Stimulated activated CD4-positive, alpha-beta T cell treated with anti-CD3 and anti-CD28 coated beads, Interleukin-4, amount 100 ng/mL, for 1 hour (primary cell): ENCODE measurements around the gene CAAP1.
"Not testable (repeated sequence)": the region's sequence is repeated elsewhere in the genome, so short reads cannot be mapped to it uniquely, and the experiment has no call there.

Experiments used
- DNase-seq: peaks from one replicate; pipeline ENCODE4 v3.0.0-alpha.2; 2020

CAAP1 gene

DNA sequence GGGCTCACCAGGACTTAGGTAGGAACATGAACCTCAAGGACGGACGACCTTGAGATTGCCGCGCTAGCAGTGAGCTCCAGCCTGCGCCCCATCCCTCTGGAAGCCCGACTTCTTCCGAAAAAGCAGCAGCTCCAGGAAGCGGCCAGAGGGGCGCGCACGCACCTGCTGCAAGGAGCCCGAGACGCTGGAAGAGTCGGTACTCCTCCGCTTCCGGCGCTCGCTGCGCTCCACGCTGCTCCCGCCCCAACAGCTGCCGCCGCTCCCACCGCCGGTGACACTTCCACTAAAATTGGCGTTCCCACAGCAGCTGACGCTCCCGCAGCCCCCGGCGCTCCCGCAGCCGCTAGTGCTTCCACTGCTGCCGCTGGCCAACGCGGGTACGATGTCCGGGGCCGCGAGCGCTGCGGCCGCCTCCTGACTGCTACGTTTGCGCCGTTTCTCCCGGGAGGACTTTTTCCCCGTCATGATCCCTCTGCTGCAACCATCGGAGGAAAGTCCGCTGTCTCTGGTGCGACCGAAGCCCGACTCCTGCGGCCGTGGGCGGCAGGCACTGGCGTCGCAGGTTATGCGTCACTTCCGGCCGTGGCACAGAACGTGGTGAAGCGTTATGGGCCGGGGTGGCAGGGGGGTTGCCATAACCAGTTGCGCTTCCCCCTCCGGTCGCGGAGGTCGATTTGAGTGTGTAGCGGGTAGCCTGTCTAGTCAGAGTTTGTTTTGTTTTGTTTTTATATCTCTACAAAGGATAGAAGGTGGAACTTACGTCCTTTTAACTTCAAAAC, at the start of gene CAAP1:
Gene CAAP1 (minus strand): TSS at position 552 of the 779 bp plus-strand sequence. CDS start 87 bp downstream, at position 465.
- DNase-seq = peak; percentile 95

- no peak for DNase-seq
Measured at GRCh38 chr9:26940779-26941178, 48.2 kb upstream of the CAAP1 start.

DNA sequence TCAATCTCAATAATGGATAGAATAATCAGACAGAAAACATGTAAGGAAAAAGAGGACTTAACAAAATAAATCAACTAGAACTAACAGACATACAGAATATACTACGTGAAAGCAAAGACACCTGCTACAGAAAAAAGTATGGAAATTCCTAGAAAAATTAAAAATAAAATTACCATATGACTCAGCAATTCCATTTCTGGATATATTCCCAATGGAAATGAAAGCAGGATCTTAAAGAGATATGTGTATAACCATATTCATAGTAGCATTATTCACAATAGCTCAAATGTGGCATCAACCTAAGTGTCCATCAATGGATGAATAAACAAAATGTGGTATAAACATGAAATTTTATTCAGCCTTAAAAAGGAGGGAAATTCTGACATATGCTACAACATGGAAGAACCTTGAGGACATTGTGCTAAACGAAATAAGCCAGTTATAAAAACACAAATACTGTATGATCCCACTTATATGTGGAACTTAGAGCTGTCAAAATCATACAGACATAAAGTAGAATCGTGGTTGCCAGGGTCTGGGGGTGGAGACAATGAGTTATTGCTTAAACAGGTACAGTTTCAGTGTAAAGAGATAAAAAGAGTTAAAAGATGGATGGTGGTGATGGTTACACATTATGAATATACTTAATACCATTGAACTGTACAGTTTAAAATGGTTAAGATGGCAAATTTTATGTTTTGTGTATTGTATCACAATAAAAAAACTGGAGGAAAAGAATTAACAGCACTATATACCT, 47.5 kb upstream of the CAAP1 start:
- DNase-seq = no peak

DNA sequence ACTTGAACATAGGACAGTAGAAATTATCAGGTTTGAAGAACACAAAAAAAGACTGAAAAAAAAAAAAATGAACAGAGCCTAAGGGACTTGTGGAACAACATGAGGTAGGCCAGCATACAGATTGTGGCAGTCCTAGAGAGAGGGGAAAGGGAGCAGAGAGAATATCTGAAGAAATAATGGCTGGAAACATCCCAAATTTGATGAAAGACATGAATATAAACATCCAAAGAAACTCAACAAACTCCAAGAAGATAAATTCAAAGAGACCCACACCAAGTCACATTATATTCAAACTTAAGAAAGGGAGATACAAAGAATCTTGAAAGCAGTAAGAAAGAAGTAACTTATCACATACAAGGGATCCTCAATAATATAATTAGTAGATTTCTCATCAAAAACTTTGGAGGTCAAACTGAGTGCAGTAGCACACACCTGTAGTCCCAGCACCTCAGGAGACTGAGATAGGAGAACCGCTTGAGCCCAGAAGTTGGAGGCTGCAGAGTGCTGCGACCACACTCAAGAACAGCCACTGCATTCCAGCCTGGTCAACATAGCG, 45.3 kb upstream of the CAAP1 start:
- DNase-seq = no peak

DNA sequence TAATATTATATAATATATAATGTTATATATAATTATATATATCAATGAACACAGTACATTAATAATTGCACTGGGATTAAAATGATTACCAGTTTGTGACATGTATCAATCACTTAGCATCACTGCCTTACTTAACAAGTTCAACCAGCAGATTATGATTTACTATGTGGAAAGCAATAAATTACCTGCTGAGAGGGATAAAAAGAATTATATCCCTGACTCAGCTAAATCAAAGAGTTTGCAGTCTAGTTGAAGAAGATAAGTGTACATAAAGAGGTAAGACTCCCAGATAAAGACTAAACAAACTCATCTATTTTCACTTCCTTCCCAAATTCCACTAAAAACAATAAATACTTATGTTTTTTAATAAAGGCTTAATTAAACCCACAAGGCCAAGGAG, 43.2 kb upstream of the CAAP1 start:
- DNase-seq = no peak

- DNase-seq = no peak
Measured at GRCh38 chr9:26928902-26929495, 36.4 kb upstream of the CAAP1 start.

DNA sequence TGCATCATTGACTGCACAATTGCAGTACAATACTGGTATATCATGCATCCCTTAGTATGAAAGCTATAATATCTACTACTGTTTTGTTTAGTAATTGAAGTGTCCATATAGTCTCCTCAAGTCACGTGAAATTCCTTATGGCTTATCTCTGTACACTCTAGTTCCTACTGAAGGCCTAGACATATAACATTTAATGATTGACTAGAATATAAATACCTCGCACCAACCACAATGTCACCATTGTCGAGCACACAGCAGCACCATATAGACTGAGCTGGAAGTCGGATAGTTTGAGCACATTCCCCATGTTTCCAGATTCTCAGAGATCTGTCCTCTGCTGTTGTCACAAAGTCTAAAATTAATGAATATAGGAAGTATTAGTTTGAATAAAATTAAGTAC, 33.0 kb upstream of the CAAP1 start:
- no peak for DNase-seq

GRCh38 chr9:26919698-26920097, 27.1 kb upstream of the CAAP1 start:
- no peak for DNase-seq

- no peak for DNase-seq
Measured at GRCh38 chr9:26913138-26913668, 20.6 kb upstream of the CAAP1 start.

- DNase-seq = no peak
Measured at GRCh38 chr9:26904671-26905070, 12.1 kb upstream of the CAAP1 start.

GRCh38 chr9:26904070-26904469, 11.5 kb upstream of the CAAP1 start:
- no peak for DNase-seq

DNA sequence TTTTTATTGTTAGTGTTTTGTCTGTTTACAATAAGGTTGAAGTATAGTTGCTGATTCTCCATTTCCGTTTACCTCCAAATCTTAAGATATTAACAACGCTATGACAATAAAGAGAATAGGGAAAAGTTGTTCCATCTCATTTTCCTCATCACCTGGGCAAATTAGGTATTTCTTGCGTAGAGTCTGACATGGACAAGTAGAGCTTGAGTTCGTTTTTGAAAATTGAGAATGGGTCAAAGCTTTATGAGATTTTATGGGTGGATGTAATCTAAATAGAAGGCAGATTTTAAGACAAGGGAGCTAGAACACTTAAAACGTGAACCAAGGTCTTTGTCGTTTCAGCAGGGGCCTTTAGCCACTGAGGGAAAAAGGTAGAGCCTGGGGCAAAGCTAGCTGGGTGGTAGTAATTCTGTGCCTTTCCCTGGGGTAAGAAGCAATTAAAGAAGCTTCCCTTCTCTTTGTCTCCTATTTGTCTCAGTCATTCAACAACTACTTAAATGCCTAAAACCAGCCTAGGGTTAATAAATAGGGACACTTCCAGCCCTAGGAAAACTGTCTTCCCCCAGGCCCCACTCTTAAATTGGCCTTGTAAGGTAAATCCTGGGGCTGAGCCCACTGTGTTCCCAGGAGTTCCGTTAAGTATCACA, 551 bp upstream of the CAAP1 start:
- DNase-seq = no peak

- DNase-seq = no peak
Measured at GRCh38 chr9:26891726-26892125, 876 bp downstream of the CAAP1 start.

DNA sequence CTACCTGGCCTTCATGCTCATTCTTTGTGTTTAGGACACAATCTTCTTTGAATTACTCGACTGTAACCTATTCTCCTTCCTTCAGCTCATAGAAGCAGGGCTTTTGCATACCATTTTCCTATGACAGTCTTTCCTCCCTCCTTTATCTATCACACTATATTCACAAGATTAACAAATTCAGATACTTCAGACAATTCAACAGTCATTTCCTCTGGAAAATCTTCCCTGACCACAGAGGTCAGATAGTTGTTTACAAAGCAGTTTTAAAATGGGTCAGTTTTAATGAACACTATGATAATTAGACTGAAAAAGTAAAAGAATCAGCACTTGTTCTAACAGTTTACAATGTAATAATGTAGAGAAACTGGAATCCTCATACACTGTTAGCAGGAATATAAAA, 4.3 kb downstream of the CAAP1 start:
- DNase-seq = no peak

- no peak for DNase-seq
Measured at GRCh38 chr9:26882154-26882553, 10.4 kb downstream of the CAAP1 start.

DNA sequence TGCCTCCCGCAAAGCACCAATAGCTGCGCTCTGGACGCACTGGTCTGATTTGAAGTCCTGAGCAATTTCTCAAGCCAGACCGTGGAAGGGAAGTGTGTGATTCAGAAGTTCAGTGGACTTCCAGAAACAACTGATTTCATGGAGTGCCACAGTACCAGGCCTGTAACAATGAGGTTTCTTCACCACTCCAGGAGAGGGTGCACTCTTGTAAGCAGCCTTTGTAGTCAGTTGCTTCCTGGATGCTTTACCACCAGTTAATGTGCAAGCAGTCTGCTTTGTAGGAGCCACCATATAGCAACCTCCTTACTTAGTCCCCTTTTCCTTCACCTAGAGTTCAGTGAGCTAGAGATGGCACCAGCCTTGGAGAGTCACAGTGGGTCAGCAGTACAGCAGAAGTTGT, 12.3 kb downstream of the CAAP1 start:
- no peak for DNase-seq

DNA sequence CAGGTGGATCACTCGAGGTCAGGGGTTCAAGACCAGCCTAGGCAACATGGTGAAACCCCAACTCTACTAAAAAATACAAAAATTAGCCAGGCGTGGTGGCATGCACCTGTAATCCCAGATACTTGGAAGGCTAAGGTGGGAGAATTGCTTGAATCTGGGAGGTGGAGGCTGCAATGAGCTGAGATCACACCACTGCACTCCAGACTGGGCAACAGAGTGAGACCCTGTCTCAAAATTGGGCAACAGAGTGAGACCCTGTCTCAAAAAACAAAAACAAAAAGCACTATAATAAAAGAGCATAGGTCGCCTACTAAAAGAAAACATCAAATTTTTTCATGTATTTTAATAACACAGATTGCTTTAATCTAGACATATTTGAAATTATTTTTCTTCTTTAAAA, 17.4 kb downstream of the CAAP1 start:
- DNase-seq = not testable (repeated sequence)

- DNase-seq = no peak
Measured at GRCh38 chr9:26870292-26870691, 22.3 kb downstream of the CAAP1 start.

- no peak for DNase-seq
Measured at GRCh38 chr9:26863074-26863473, 29.5 kb downstream of the CAAP1 start.

DNA sequence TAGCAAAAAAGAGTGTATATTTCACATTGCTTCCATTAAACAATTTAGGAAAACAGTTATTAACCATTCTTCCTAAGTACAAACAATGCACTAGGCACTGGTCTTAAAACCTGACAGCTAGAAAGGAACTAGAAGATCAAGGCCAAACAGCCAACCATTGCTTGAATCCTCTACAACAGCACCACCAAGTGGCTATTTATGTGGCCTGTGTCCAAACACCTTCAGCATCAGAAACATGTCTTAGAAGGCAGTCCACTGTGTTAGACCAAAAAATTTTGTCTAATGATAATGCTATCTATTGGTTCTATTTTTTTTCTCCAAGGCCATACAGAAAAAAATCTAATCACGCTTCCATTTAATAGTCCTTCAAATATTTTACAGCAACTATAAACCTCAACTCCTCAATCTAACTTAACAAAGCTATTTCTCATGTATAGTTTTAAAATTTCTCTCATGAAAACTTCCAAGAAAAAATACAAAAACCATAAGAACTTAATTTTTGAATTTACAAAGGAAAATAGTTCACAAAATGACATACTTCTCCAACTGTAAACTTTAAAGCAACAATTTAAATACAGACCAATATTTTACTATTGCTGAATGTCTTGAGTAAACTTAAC, 36.1 kb downstream of the CAAP1 start:
- DNase-seq = no peak

GRCh38 chr9:26850995-26851394, 41.6 kb downstream of the CAAP1 start:
- no peak for DNase-seq

DNA sequence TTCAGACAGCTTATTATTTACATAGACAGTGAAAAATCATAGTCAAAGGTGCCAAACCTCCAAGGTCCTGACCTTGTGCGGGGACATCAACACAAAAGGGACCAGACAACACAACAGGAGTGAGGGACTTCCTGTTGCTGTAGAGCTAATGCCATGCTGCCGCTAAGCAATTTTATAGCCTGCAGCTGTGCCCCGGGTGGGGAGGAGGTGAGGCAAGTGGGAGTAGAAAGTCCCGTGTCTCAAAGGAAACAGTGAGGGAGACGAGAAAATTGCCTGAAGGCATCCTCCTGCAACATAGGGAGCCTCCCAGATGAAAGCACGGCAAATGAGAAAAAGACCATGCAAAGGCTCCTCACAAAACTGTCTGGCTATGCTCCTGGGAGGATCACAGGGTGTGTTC, 58.8 kb downstream of the CAAP1 start:
- DNase-seq = no peak
